Measurements from ENCODE around the gene POLR3GL. TPM values are rescaled to one million over a fixed set of nuclear protein-coding genes. Genes with fewer than 3 reads are reported as not detected.

POLR3GL gene
- total and polyA plus RNA-seq, 2 experiments from 2014 or later = 17.4 to 37.9 TPM

- Histone ChIP-seq H3K9me3 (ENCODE audit: low read depth) (no peaks in the 10 kb centered on the region), H3K27me3 (replicated peaks; ENCODE audit: insufficient read depth) (no peaks in the 10 kb centered on the region), H3K27ac (peak overlapping the region; percentile 56), H3F3A (ENCODE audit: insufficient read depth) (peaks cover 42% of the 10 kb centered on the region), H3K79me2 (ENCODE audit: insufficient read depth) (peaks cover 40% of the 10 kb centered on the region), H3K4me1 (ENCODE audit: insufficient read depth) (peaks cover 31% of the 10 kb centered on the region), H2AFZ (peak overlapping the region; percentile 81), H3K36me3 (ENCODE audit: low read depth) (peaks cover 30% of the 10 kb centered on the region), H3K9me2 (ENCODE audit: insufficient read depth) (no peaks in the 10 kb centered on the region), H3K4me2 (ENCODE audit: unreplicated experiment) (peak overlapping the region; percentile 87), H3K4me3 (peak overlapping the region; percentile 91), H3K9ac (peak overlapping the region; percentile 81), H4K20me1 (ENCODE audit: insufficient read depth) (peaks cover 23% of the 10 kb centered on the region; the same call in 1 of the 2 replicates)
- WGBS, 2 experiments (ENCODE audit: low coverage in 1 of 2, low lambda C conversion rate in 2 of 2, missing lambda C conversion rate in 2 of 2) = 18 to 19% methylated on average over 12 of the region's 12 CpGs
- no peak for DNase-seq
- TF ChIP-seq EZH2phosphoT487 (IDR thresholded peaks at IDR 0.05; ENCODE audit: insufficient read depth, low read depth) (no peak), EZH2 (IDR thresholded peaks at IDR 0.05; ENCODE audit: insufficient read depth, poor library complexity, severe bottlenecking) (no peak)
- in situ Hi-C loops (cut with MboI) = no loop called here
These were observed 32.7 kb downstream of the POLR3GL start for GRCh38 chr1:145997016-145997717.

DNA sequence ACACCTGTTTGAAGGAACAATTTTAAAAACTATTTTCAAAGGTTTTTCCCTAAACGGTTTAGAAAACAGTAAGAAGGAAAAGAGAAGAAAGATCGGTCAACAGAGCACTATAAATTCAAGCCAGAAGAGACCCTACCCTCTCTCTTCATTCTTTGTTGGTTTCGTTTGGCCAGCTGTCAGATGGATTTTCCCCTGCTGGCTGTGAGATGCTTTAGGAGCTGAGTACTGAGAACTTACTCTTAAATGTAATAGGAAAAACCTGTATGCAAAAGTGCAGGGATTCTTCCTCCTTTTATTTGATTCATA, 33.2 kb downstream of the POLR3GL start:
- Histone ChIP-seq H3K79me2 (ENCODE audit: insufficient read depth) (peaks cover 37% of the 10 kb centered on the region), H3K9me3 (ENCODE audit: low read depth) (no peaks in the 10 kb centered on the region), H3K36me3 (ENCODE audit: low read depth) (peaks cover 25% of the 10 kb centered on the region), H3K4me1 (ENCODE audit: insufficient read depth) (peaks cover 26% of the 10 kb centered on the region), H4K20me1 (ENCODE audit: insufficient read depth) (peaks cover 22% of the 10 kb centered on the region; the same call in 1 of the 2 replicates), H3K9me2 (ENCODE audit: insufficient read depth) (no peaks in the 10 kb centered on the region), H3K4me2 (ENCODE audit: unreplicated experiment) (peak overlapping the region; percentile 87), H3K27me3 (replicated peaks; ENCODE audit: insufficient read depth) (no peaks in the 10 kb centered on the region), H3K27ac (no peak overlapping the region), H3F3A (ENCODE audit: insufficient read depth) (peaks cover 36% of the 10 kb centered on the region), H2AFZ (peak overlapping the region; percentile 81), H3K9ac (no peak overlapping the region), H3K4me3 (peak overlapping the region; percentile 91; the same call in 1 of the 2 replicates)
- no peak for DNase-seq
- TF ChIP-seq EZH2phosphoT487 (IDR thresholded peaks at IDR 0.05; ENCODE audit: insufficient read depth, low read depth) = no peak
- TF ChIP-seq EZH2 (IDR thresholded peaks at IDR 0.05; ENCODE audit: insufficient read depth, poor library complexity, severe bottlenecking) = no peak
- 20 to 31% methylated on average over 3 of the region's 3 CpGs for WGBS, 2 experiments (ENCODE audit: low coverage in 1 of 2, low lambda C conversion rate in 2 of 2, missing lambda C conversion rate in 2 of 2)
- in situ Hi-C loops (cut with MboI) = no loop called here

- Histone ChIP-seq H3K4me3 (no peak overlapping the region), H3K4me1 (ENCODE audit: insufficient read depth) (peaks cover 8% of the 10 kb centered on the region; the same call in 1 of the 2 replicates), H3K36me3 (ENCODE audit: low read depth) (peaks cover 7% of the 10 kb centered on the region), H4K20me1 (ENCODE audit: insufficient read depth) (peaks cover 4% of the 10 kb centered on the region; the same call in 1 of the 2 replicates), H3K27ac (no peak overlapping the region), H3F3A (ENCODE audit: insufficient read depth) (peaks cover 18% of the 10 kb centered on the region), H3K9ac (no peak overlapping the region), H3K9me2 (ENCODE audit: insufficient read depth) (no peaks in the 10 kb centered on the region), H3K27me3 (replicated peaks; ENCODE audit: insufficient read depth) (no peaks in the 10 kb centered on the region), H2AFZ (peak overlapping the region; percentile 46), H3K4me2 (ENCODE audit: unreplicated experiment) (no peak overlapping the region), H3K79me2 (ENCODE audit: insufficient read depth) (peaks cover 19% of the 10 kb centered on the region), H3K9me3 (ENCODE audit: low read depth) (no peaks in the 10 kb centered on the region)
- TF ChIP-seq EZH2phosphoT487 (IDR thresholded peaks at IDR 0.05; ENCODE audit: insufficient read depth, low read depth) (no peak), EZH2 (IDR thresholded peaks at IDR 0.05; ENCODE audit: insufficient read depth, poor library complexity, severe bottlenecking) (no peak)
- no peak for DNase-seq
- WGBS, 2 experiments (ENCODE audit: low coverage in 1 of 2, low lambda C conversion rate in 2 of 2, missing lambda C conversion rate in 2 of 2) = 37 to 39% methylated on average over 5 of the region's 5 CpGs
- in situ Hi-C loops (cut with MboI) = no loop called here
These were observed 35.0 kb downstream of the POLR3GL start for GRCh38 chr1:145999321-146000024.

GRCh38 chr1:146001709-146002108, 37.2 kb downstream of the POLR3GL start:
- in situ Hi-C loops (cut with MboI) = no loop called here
- Histone ChIP-seq H3F3A (ENCODE audit: insufficient read depth) (no peaks in the 10 kb centered on the region), H3K79me2 (ENCODE audit: insufficient read depth) (no peaks in the 10 kb centered on the region), H3K9me2 (ENCODE audit: insufficient read depth) (no peaks in the 10 kb centered on the region), H3K36me3 (ENCODE audit: low read depth) (no peaks in the 10 kb centered on the region), H2AFZ (no peak overlapping the region), H4K20me1 (ENCODE audit: insufficient read depth) (no peaks in the 10 kb centered on the region), H3K27ac (no peak overlapping the region), H3K4me3 (no peak overlapping the region), H3K4me2 (ENCODE audit: unreplicated experiment) (no peak overlapping the region), H3K9ac (no peak overlapping the region), H3K9me3 (ENCODE audit: low read depth) (no peaks in the 10 kb centered on the region), H3K27me3 (replicated peaks; ENCODE audit: insufficient read depth) (no peaks in the 10 kb centered on the region), H3K4me1 (ENCODE audit: insufficient read depth) (peaks cover 5% of the 10 kb centered on the region; the same call in 1 of the 2 replicates)
- 93 to 100% methylated on average over 2 of the region's 2 CpGs for WGBS, 2 experiments (ENCODE audit: low coverage in 1 of 2, low lambda C conversion rate in 2 of 2, missing lambda C conversion rate in 2 of 2)
- TF ChIP-seq EZH2phosphoT487 (IDR thresholded peaks at IDR 0.05; ENCODE audit: insufficient read depth, low read depth) = no peak
- no peak for TF ChIP-seq EZH2 (IDR thresholded peaks at IDR 0.05; ENCODE audit: insufficient read depth, poor library complexity, severe bottlenecking)
- DNase-seq = no peak

Measured in GM23248 (cell line).